ENCODE data around the gene BMERB1. TPM values are rescaled to one million over a fixed set of nuclear protein-coding genes. Genes with fewer than 3 reads are reported as not detected.
A peak's percentile ranks its signal among the peaks of the same experiment; 100 is the strongest.

The BMERB1 gene
- total RNA-seq, 3 donors from 2014 or later = 25.3 to 77.8 (median 38.7) TPM

- H3K36me3 ChIP-seq = no peaks in the 10 kb centered on the region
- intact Hi-C loops (cut with DNase I; ENCODE audit: low total_unique reads) = no loop called here
- no peak for DNase-seq (ENCODE audit: low spot score in 2 of 2)
- H3K27ac ChIP-seq = peak overlapping the region in 1 of 2 donors; percentile 25
- TF ChIP-seq CTCF (IDR thresholded peaks at IDR 0.05) (no peak), POLR2A (IDR thresholded peaks at IDR 0.05) (no peak), POLR2AphosphoS5 (IDR thresholded peaks at IDR 0.05) (no peak)
- no peaks in the 10 kb centered on the region for H3K9me3 ChIP-seq
- no peaks in the 10 kb centered on the region for H3K27me3 ChIP-seq
- H3K4me3 ChIP-seq = no peak overlapping the region
- H3K4me1 ChIP-seq = peaks cover 0 to 4% of the 10 kb centered on the region in 2 donors
Measured at GRCh38 chr16:15518381-15519351, 84.3 kb downstream of the BMERB1 start.

- no peak for TF ChIP-seq CTCF (IDR thresholded peaks at IDR 0.05)
- TF ChIP-seq POLR2A (IDR thresholded peaks at IDR 0.05) = no peak
- TF ChIP-seq POLR2AphosphoS5 (IDR thresholded peaks at IDR 0.05) = no peak
- intact Hi-C loops (cut with DNase I; ENCODE audit: low total_unique reads) = no loop called here
- no peaks in the 10 kb centered on the region for H3K36me3 ChIP-seq
- DNase-seq (ENCODE audit: low spot score in 2 of 2) = no peak
- H3K27me3 ChIP-seq = no peaks in the 10 kb centered on the region
- H3K9me3 ChIP-seq = no peaks in the 10 kb centered on the region
- no peak overlapping the region for H3K27ac ChIP-seq
- H3K4me3 ChIP-seq = no peak overlapping the region
- H3K4me1 ChIP-seq = peaks cover 0 to 4% of the 10 kb centered on the region in 2 donors
Measured at GRCh38 chr16:15519790-15520189, 85.4 kb downstream of the BMERB1 start.

GRCh38 chr16:15521390-15521757 lies 87.0 kb downstream of the BMERB1 start:
- Histone ChIP-seq H3K36me3 (no peaks in the 10 kb centered on the region), H3K4me1 (peaks cover 0 to 4% of the 10 kb centered on the region in 2 donors), H3K27ac (peak overlapping the region in 1 of 2 donors; percentile 18), H3K4me3 (no peak overlapping the region), H3K9me3 (no peaks in the 10 kb centered on the region), H3K27me3 (no peaks in the 10 kb centered on the region)
- intact Hi-C loops (cut with DNase I; ENCODE audit: low total_unique reads) = no loop called here
- TF ChIP-seq POLR2AphosphoS5 (IDR thresholded peaks at IDR 0.05) = no peak
- TF ChIP-seq CTCF (IDR thresholded peaks at IDR 0.05) = no peak
- TF ChIP-seq POLR2A (IDR thresholded peaks at IDR 0.05) = no peak
- no peak for DNase-seq (ENCODE audit: low spot score in 2 of 2)

- no peaks in the 10 kb centered on the region for H3K27me3 ChIP-seq
- TF ChIP-seq POLR2A (IDR thresholded peaks at IDR 0.05) = no peak
- peaks cover 0 to 4% of the 10 kb centered on the region in 2 donors for H3K4me1 ChIP-seq
- no peak for DNase-seq (ENCODE audit: low spot score in 2 of 2)
- peak overlapping the region; percentile 0 to 18 for H3K27ac ChIP-seq
- intact Hi-C loops (cut with DNase I; ENCODE audit: low total_unique reads) = no loop called here
- H3K36me3 ChIP-seq = no peaks in the 10 kb centered on the region
- H3K4me3 ChIP-seq = no peak overlapping the region
- no peaks in the 10 kb centered on the region for H3K9me3 ChIP-seq
Measured at GRCh38 chr16:15521758-15522509, 87.5 kb downstream of the BMERB1 start.

GRCh38 chr16:15523092-15523541 lies 88.7 kb downstream of the BMERB1 start:
- Histone ChIP-seq H3K36me3 (no peaks in the 10 kb centered on the region), H3K27me3 (no peaks in the 10 kb centered on the region), H3K4me1 (peaks cover 0 to 4% of the 10 kb centered on the region in 2 donors), H3K9me3 (no peaks in the 10 kb centered on the region), H3K27ac (no peak overlapping the region), H3K4me3 (no peak overlapping the region)
- no peak for DNase-seq (ENCODE audit: low spot score in 2 of 2)
- no peak for TF ChIP-seq POLR2A (IDR thresholded peaks at IDR 0.05)
- no peak for TF ChIP-seq POLR2AphosphoS5 (IDR thresholded peaks at IDR 0.05)
- no peak for TF ChIP-seq CTCF (IDR thresholded peaks at IDR 0.05)
- intact Hi-C loops (cut with DNase I; ENCODE audit: low total_unique reads) = no loop called here
